ENCODE results near the gene PANX2.

Gene PANX2

DNA sequence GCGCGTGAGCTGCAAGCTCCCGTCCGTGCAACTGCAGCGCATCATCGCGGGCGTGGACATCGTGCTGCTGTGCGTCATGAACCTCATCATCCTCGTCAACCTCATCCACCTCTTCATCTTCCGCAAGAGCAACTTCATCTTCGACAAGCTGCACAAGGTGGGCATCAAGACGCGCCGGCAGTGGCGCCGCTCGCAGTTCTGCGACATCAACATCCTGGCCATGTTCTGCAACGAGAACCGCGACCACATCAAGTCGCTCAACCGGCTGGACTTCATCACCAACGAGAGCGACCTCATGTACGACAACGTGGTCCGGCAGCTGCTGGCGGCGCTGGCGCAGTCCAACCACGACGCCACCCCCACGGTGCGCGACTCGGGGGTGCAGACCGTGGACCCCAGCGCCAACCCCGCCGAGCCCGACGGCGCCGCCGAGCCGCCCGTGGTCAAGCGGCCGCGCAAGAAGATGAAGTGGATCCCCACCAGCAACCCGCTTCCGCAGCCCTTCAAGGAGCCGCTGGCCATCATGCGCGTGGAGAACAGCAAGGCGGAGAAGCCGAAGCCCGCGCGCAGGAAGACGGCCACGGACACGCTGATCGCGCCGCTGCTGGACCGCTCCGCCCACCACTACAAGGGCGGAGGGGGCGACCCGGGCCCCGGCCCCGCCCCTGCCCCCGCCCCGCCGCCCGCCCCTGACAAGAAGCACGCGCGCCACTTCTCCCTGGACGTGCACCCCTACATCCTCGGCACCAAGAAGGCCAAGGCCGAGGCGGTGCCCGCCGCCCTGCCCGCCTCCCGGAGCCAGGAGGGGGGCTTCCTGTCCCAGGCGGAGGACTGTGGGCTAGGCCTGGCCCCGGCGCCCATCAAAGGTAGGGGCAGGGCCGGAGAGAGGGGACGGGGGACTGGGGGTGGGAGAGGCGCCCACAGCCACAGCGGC, 7.3 kb downstream of the PANX2 start:
- Histone ChIP-seq H3K4me3 (ENCODE audit: low read depth in 1 of 5, low read length in 5 of 5) (no peak overlapping the region), H3K9ac (ENCODE audit: low read length in 5 of 5) (no peak overlapping the region), H3K9me3 (ENCODE audit: control insufficient read depth in 5 of 5, low read length in 5 of 5) (no peaks in the 10 kb centered on the region), H3K4me1 (ENCODE audit: control insufficient read depth in 5 of 5, insufficient read depth in 5 of 5, low read length in 5 of 5) (peaks cover 0 to 13% (median 9%) of the 10 kb centered on the region in 5 donors), H3K27me3 (ENCODE audit: control insufficient read depth in 5 of 5, insufficient read depth in 4 of 5, low read length in 5 of 5) (peaks cover 13 to 39% (median 35%) of the 10 kb centered on the region in 5 donors), H3K36me3 (ENCODE audit: control insufficient read depth in 5 of 5, insufficient read depth in 5 of 5, low read length in 5 of 5) (no peaks in the 10 kb centered on the region), H3K27ac (ENCODE audit: low read depth, low read length) (no peak overlapping the region)

DNA sequence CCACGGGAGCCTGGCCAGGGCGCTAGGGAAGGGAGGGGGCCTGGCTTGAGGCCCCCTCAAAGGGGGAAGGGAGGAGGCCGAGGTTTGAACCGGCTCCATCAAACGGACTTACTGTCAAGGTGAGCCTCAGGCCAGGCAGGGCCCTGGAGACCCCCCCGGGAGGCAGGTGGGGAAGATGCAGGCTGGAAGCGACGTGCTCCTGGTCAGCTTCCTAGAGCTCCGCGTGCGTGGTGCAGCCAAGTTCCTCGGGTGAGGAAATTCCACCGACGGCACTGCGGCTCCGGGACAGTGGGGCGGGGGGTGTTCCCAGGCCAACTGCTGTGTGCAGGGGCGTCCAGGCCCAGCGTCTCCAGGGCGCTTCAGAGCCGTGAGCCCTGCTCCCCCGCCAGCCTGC, 7.9 kb downstream of the PANX2 start:
- Histone ChIP-seq H3K4me3 (ENCODE audit: low read depth in 1 of 5, low read length in 5 of 5) (no peak overlapping the region), H3K27me3 (ENCODE audit: control insufficient read depth in 5 of 5, insufficient read depth in 4 of 5, low read length in 5 of 5) (peaks cover 13 to 39% (median 34%) of the 10 kb centered on the region in 5 donors), H3K4me1 (ENCODE audit: control insufficient read depth in 5 of 5, insufficient read depth in 5 of 5, low read length in 5 of 5) (peaks cover 0 to 13% (median 9%) of the 10 kb centered on the region in 5 donors)

GRCh38 chr22:50178871-50179869, 8.6 kb downstream of the PANX2 start:
- Histone ChIP-seq H3K9ac (ENCODE audit: low read length in 5 of 5) (no peak overlapping the region), H3K9me3 (ENCODE audit: control insufficient read depth in 5 of 5, low read length in 5 of 5) (no peaks in the 10 kb centered on the region), H3K4me1 (ENCODE audit: control insufficient read depth in 5 of 5, insufficient read depth in 5 of 5, low read length in 5 of 5) (peaks cover 0 to 13% (median 12%) of the 10 kb centered on the region in 5 donors), H3K27me3 (ENCODE audit: control insufficient read depth in 5 of 5, insufficient read depth in 4 of 5, low read length in 5 of 5) (peaks cover 13 to 34% (median 29%) of the 10 kb centered on the region in 5 donors), H3K27ac (ENCODE audit: low read depth, low read length) (no peak overlapping the region), H3K4me3 (ENCODE audit: low read depth in 1 of 5, low read length in 5 of 5) (no peak overlapping the region), H3K36me3 (ENCODE audit: control insufficient read depth in 5 of 5, insufficient read depth in 5 of 5, low read length in 5 of 5) (no peaks in the 10 kb centered on the region)

More for the DNA sequence above, 7.9 kb downstream of the PANX2 start:
- H3K27ac ChIP-seq (ENCODE audit: low read depth, low read length) = no peak overlapping the region
- H3K9me3 ChIP-seq (ENCODE audit: control insufficient read depth in 5 of 5, low read length in 5 of 5) = no peaks in the 10 kb centered on the region
- H3K9ac ChIP-seq (ENCODE audit: low read length in 5 of 5) = no peak overlapping the region
- H3K36me3 ChIP-seq (ENCODE audit: control insufficient read depth in 5 of 5, insufficient read depth in 5 of 5, low read length in 5 of 5) = no peaks in the 10 kb centered on the region

DNA sequence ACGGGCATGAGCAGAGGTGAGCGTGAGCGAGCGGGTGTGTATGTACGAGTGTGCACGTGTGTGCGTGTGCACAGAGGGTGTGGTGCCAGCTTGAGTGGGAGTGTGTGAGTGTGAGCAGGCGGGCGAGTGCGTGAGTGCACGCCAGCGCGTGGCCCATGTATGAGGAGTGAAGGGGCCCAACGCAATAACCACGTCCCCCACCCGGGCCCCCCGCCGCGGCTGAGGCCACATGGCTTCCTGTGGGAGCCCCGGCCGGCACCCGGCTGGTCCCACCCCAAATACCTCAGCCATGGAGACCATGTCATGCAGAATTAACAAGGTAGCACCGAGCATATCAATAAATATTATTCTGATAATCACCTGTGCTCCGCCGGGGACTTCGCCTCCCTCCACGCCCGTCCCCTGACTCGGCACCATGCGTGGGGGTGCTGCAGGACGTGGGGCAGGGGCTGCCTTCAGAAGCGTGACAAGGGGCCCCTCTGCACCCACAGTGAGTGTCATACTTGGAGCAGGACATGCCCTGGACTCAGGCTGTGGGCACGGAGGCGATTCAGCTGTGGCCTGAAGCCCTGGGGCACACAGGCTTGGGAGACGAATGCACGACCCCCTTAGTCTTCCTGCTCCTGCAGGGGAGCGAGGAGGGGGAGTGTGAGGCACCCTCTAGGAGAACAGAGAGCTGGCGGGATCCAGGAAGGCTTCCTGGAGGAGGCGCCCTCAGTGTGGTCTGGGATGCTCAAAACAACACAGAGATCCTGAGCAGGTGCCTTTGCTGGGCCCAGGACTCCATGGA, 9.6 kb downstream of the PANX2 start:
- H3K27me3 ChIP-seq (ENCODE audit: control insufficient read depth in 5 of 5, insufficient read depth in 4 of 5, low read length in 5 of 5) = peaks cover 13 to 34% (median 29%) of the 10 kb centered on the region in 5 donors
- no peaks in the 10 kb centered on the region for H3K9me3 ChIP-seq (ENCODE audit: control insufficient read depth in 5 of 5, low read length in 5 of 5)
- no peak overlapping the region for H3K27ac ChIP-seq (ENCODE audit: low read depth, low read length)
- H3K4me3 ChIP-seq (ENCODE audit: low read depth in 1 of 5, low read length in 5 of 5) = no peak overlapping the region
- no peak overlapping the region for H3K9ac ChIP-seq (ENCODE audit: low read length in 5 of 5)
- H3K36me3 ChIP-seq (ENCODE audit: control insufficient read depth in 5 of 5, insufficient read depth in 5 of 5, low read length in 5 of 5) = no peaks in the 10 kb centered on the region
- H3K4me1 ChIP-seq (ENCODE audit: control insufficient read depth in 5 of 5, insufficient read depth in 5 of 5, low read length in 5 of 5) = peaks cover 0 to 16% (median 13%) of the 10 kb centered on the region in 5 donors

DNA sequence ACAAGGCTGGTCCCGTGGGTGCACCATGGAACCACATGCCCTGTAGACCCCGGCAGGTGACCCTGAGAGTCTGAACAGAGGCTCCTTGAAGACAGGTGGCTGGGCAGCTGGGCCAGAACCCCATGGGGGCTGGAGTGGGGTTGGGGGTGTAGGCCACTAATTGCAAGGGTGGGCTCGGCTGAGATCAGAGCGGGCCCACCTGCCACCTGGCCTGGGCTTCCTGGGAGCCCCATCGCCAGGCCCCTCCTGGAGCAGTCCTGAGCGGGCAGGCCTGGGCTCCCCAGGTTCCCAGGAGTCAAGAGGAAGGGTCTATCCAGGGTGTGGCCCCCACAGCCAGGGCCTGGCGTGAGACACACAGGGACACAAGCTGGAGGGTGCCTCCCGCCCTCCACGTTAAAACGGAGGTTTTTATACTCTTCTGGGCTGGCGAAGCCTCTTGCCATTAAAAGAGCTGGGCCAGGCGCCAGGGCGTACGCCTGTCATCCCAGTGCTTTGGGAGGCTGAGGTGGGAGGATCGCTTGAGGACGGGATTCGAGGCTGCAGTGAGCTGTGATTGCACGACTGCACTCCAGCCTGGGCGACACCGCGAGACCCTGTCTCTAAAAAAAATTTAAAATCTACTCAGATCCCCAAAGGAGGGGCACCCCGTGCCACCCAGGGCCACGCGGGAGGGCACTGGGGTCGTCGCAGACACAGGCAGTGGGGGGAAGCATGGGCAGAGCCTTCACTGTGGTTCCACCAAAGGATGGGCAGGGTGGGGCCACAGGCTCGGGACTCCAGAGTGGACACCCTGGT, 10.4 kb downstream of the PANX2 start:
- Histone ChIP-seq H3K36me3 (ENCODE audit: control insufficient read depth in 5 of 5, insufficient read depth in 5 of 5, low read length in 5 of 5) (no peaks in the 10 kb centered on the region), H3K9ac (ENCODE audit: low read length in 5 of 5) (no peak overlapping the region), H3K27ac (ENCODE audit: low read depth, low read length) (no peak overlapping the region), H3K9me3 (ENCODE audit: control insufficient read depth in 5 of 5, low read length in 5 of 5) (no peaks in the 10 kb centered on the region), H3K27me3 (ENCODE audit: control insufficient read depth in 5 of 5, insufficient read depth in 4 of 5, low read length in 5 of 5) (peaks cover 13 to 29% (median 29%) of the 10 kb centered on the region in 5 donors), H3K4me1 (ENCODE audit: control insufficient read depth in 5 of 5, insufficient read depth in 5 of 5, low read length in 5 of 5) (peaks cover 0 to 20% (median 16%) of the 10 kb centered on the region in 5 donors), H3K4me3 (ENCODE audit: low read depth in 1 of 5, low read length in 5 of 5) (no peak overlapping the region)

DNA sequence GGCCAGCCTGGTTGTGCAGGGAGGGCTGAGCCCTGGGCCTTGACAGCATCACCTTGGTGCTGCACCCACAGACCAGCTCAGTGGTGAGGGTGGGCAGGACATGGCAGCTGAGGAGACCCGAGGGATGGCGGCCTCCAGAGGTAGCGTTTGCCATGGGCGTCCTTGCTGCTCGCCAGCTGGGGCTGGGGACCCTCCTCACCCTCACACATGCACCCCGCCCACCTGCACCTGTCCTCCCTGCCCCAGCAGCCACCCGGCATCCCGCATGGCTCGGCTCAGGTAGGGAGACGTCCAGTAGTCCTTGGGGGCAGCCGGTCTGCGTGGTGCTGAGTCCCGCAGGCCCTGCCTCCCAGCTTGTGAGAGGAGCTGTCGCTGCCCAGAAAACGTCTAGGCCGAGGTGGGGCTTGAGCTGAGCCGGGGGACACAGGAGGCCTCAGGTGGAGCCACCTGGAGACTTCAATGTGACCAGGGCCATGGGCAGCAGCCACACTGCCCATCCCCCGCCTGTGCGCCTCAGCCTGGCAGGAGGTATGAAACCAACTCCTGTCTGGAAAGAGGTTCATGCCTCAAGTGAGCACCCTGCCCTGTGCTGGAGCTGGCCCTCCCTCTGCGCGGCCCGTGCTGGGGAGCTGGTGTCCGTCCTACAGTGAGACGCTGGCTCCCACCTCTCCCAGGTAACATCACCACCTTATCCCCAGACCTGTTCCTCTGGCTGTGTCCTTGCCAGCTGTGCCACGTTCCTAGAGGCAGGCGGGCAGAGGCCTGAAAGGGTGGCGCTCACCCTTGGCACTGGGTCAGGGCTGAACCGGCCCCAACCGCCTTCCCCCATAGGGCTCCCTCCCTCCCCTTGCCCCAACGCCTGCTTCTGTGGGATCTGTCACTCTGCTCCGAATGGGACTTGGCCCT, 11.9 kb downstream of the PANX2 start:
- H3K27ac ChIP-seq (ENCODE audit: low read depth, low read length) = no peak overlapping the region
- no peak overlapping the region for H3K4me3 ChIP-seq (ENCODE audit: low read depth in 1 of 5, low read length in 5 of 5)
- no peak overlapping the region for H3K9ac ChIP-seq (ENCODE audit: low read length in 5 of 5)
- peaks cover 10 to 26% (median 20%) of the 10 kb centered on the region in 5 donors for H3K27me3 ChIP-seq (ENCODE audit: control insufficient read depth in 5 of 5, insufficient read depth in 4 of 5, low read length in 5 of 5)
- H3K9me3 ChIP-seq (ENCODE audit: control insufficient read depth in 5 of 5, low read length in 5 of 5) = no peaks in the 10 kb centered on the region
- H3K4me1 ChIP-seq (ENCODE audit: control insufficient read depth in 5 of 5, insufficient read depth in 5 of 5, low read length in 5 of 5) = peaks cover 2 to 33% (median 28%) of the 10 kb centered on the region in 5 donors
- H3K36me3 ChIP-seq (ENCODE audit: control insufficient read depth in 5 of 5, insufficient read depth in 5 of 5, low read length in 5 of 5) = no peaks in the 10 kb centered on the region

DNA sequence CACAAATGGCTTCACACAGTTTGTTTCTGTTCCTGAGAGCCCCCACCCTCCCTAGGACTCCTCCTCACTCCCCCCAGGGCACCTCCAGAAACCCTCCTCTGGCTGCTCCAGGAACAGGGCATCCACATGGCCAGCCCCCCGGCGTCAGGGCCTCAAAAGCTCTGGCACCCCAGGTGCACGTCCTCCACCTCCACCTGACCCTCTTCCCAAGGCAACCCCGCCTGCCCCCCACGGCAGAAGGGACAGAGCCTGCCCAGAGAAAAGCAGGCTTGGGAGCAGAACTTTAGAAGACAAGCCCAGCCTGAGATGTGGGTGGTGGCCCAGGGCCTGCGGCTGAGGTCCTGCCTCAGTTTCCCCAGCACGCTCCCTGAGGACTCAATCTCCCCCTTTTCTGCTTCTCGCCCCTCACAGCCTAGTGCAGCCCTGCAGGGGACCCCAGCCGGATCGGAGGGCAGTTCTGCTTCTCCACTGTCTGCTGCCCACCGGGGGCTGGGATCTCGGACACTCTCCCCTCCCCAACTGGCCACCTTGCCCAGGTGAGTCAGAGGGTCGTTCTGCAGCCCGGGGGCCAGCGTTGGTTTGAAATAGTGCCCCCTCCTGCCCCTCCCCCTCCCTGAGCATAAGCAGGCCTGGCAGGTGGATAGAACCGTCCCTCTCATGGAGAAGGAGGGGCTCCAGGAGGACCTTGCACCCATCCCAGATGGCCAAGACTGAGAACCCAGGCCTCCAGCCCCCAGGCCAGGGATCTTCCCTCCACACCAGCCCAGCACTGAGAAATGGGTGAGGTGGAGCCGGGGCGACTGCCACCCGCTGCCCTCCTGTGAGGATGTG, 12.8 kb downstream of the PANX2 start:
- H3K9ac ChIP-seq (ENCODE audit: low read length in 5 of 5) = peak overlapping the region in 1 of 5 donors; percentile 14
- no peak overlapping the region for H3K4me3 ChIP-seq (ENCODE audit: low read depth in 1 of 5, low read length in 5 of 5)
- no peak overlapping the region for H3K27ac ChIP-seq (ENCODE audit: low read depth, low read length)

More for the DNA sequence above, 12.8 kb downstream of the PANX2 start:
- Histone ChIP-seq H3K27me3 (ENCODE audit: control insufficient read depth in 5 of 5, insufficient read depth in 4 of 5, low read length in 5 of 5) (peaks cover 8 to 19% (median 16%) of the 10 kb centered on the region in 5 donors), H3K9me3 (ENCODE audit: control insufficient read depth in 5 of 5, low read length in 5 of 5) (no peaks in the 10 kb centered on the region), H3K4me1 (ENCODE audit: control insufficient read depth in 5 of 5, insufficient read depth in 5 of 5, low read length in 5 of 5) (peaks cover 2 to 34% (median 29%) of the 10 kb centered on the region in 5 donors), H3K36me3 (ENCODE audit: control insufficient read depth in 5 of 5, insufficient read depth in 5 of 5, low read length in 5 of 5) (no peaks in the 10 kb centered on the region)
